Lower leg skin (tissue), 3 donors: ENCODE measurements around the gene LAMTOR1.
"Not testable (repeated sequence)": the region's sequence is repeated elsewhere in the genome, so short reads cannot be mapped to it uniquely, and the experiment has no call there.

Experiments used
- CTCF ChIP-seq, 3 donors: fragments of 450-650 bp; IDR thresholded peaks; one replicate each; pipeline ENCODE4 v1.5.1; 2016; ENCODE audit warnings: antibody characterized with exemption in 3 of 3, mild to moderate bottlenecking in 3 of 3, moderate library complexity in 2 of 3
- POLR2A ChIP-seq, 2 donors: fragments of 450-650 bp; IDR thresholded peaks; one replicate each; pipeline ENCODE4 v1.6.1; 2016 to 2017; ENCODE audit warnings: antibody characterized with exemption in 2 of 2, mild to moderate bottlenecking in 1 of 2, moderate library complexity in 1 of 2

- TF ChIP-seq CTCF, POLR2A (IDR thresholded peaks at IDR 0.05): not testable (repeated sequence)
Observed at GRCh38 chr11:72142543-72142942, 39.4 kb upstream of the LAMTOR1 start.
